HL-60/S4 treated with retinoic acid at 250 ng/mL for 4 days and 3 days (cell line): ENCODE data around the gene MRPS6.

Experiments
- in situ Hi-C: fragments of 300-500 bp; cut with MboI; formaldehyde crosslinking; loops from 2 replicates; pipeline ENCODE4 v1.7.0; 2022; ENCODE audit warnings: low sequenced_read_pairs

Gene MRPS6

DNA sequence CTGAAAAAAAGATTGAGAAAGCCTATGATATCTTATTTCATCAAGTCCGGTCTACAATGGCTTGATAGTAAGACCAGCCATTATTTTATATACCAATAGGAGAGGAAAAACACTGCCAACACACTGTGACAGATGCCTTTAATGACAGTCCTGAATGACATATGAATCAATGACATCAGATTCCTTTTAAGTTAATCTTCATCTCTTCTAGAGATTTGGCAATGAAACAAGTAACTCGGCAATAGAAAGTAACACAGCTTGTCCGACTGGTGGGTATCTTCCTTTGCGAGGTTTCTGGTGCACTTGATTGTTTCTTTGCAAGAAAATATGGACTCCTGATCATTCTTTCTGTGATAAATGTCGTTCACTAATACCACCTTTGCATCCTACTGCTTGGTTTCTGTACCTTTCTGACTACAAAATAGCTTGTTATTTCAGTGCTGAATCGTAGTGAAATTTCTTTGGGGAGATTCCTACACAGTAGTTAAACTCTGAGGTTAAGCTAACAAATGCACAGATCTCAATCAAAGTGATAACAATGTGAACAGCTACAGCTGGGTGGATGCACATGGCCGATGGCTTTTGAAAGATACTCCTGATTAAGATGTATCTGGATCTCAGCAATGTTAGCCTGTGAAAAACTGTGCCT lies 104.7 kb downstream of the MRPS6 start:
- in situ Hi-C loops, result no loop called here

DNA sequence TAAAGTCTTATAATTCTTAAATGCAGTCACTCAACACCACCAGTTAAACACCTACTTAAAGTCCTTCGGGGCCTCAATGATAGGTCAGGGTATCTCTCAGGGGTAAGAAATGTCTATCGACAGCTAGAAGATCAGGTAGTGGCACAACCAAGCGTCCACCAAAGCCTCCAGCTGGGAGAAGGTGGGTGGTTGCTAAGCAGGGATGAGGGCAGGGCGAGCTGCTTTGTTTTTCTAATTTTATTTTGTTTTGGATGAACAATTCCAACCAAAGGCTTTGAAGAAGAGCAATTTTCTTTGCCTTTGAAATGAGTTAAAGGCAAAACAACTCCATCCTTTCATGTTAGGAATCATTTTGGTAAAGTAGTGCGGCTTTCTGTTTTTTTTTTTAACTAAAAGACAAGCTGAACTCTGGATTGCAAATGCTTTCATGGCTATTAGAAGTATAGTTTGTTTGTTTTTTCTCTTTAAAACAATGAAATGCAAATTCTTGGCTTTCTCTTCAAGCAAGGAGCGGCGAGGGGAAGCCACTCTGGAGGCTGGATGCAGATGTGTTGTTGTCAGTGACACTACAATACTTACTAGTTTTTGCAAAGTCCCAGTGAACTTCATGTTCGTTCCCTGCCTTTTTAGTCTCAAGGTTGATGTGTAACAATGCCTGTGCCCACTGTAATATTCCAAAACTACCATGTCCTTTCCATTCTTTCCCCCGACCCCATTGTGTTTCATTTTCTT lies 106.0 kb downstream of the MRPS6 start:
- in situ Hi-C loops, result no loop called here

DNA sequence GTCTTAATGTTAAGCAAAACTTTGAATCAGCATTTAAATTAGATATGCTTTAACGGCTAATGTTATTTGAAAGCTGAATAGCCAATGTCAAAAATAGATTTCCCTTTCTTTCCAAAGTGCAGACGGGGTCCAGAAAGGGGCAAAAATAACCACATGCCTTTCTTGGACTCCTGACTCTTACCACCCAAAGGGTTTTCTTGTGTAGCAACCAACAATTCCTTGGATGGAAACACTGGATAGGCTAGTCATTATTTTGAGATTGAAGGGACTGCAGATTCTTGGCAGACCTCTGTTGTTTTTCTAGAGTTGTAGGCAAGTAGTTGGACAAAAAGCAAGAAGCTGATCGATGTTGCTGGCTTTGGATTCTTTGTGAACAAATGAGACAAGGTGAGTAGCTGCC lies 107.0 kb downstream of the MRPS6 start:
- in situ Hi-C loops, result no loop called here

DNA sequence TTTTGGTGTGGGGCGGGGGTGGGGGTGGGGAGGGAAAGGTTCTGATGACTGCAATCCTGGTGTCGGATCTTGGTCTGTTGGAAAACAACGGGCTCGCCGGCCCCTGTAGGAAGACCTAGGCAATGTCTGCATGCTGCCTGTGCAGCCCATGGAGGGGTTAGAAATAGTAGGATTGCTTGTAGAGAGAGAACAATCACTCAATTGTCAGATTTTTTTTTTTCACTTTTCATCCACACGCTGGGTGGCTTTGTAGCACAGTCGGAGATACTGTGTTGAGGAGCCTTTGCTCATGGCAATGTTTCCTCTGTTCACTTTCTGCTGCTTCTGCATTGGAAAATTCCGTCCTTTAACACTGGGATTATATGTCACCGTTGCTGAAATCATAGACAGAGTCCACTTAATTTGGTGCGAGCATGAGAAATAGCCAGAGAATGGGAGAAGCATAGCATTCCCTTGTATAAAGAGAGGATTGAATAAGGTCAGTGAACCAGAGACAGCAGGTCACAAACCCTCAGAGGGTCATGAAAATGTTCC lies 107.5 kb downstream of the MRPS6 start:
- in situ Hi-C loops, result no loop called here

DNA sequence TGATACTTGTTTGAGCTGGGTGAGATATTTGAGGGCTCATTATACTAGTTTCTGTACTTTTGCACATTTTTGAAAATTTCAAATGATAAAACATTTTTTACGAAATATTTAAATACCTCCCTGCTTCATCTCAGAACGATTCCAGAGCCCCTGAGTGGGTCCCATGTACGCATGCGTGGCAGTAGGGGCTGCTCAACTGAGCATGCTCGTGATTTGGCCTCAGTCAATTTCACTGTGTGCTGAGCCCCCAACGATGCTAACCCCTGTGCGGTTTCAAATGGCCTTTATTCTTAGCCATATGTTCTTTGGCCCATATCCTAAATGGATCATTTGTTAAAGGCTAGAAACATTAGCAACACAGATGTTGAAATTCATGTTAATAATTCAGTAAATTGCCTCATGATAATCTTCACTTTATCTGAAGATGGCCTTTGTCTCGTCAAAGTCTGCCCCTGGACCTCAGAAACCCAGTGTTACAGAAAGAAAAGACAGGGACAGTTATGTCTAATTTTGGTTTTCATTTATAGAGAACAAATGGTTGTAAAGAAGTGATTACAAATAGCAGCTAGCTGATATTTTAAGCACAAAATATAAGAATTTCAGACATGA lies 108.2 kb downstream of the MRPS6 start:
- in situ Hi-C loops, result no loop called here

DNA sequence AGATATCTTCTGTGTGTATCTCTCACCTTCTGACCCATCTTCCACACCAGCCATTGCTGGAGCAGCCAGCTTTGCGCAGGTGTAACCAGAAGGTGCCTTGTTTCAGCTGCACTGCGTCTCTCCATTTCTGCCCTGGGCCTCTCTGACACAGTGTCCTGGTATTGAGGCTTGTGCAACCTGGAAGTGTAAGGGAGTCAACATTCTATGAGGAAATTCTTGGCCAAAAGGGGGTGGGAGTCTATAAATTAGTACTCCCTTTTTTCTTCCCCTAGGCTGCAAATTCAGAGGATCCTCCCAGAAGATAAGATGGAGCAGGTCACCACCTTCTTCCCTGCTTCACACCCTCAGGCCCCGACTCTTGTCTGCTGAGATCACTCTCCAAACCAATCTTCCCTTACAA lies 109.1 kb downstream of the MRPS6 start:
- in situ Hi-C loops, result no loop called here

DNA sequence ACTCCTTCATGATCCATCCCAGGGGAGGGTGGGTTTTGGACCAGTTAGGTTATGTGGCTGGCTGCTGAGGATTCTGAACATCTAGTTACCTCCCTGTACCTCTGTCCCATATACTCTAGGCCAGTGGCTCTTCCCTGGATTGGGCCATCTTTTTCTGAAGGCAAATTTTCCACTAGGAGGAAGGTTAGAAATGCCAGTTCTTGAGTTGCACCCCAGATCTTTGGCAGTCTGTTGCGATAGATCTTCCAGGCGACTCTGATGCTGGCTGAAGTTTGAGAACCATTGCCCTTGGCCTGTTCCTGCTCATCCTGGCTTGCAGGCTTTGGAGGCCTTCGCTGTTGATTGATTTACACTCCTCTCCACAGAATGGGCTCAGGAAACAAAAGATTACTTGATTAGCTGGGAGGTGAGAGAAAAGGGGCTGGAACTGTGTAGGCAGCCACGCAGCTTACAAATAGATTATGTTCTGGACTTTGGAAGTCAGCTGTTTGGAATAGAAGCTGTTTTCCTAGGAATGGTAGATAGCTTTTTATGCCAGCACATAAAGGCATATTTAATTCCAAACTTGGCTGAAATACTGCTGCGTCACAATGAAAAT lies 110.1 kb downstream of the MRPS6 start:
- in situ Hi-C loops, result no loop called here

DNA sequence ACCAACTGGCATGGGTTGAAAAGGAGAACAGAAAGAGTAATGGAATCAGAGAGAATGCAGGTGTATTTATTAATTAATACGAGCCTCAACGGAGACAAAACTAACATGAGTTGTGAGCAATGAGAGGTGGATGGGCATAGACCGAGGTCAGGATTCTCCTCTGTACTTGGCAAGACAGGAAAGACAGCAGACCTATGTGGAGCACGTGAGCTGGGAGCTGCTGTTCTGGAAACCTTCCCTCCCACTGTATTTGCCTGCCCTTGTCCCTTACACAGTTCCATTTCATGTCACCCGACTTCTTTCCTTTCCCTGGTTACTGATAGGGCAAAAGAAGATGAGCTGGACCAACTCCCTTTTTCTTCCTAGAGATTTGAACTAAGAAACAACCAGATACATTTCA lies 110.9 kb downstream of the MRPS6 start:
- in situ Hi-C loops, result no loop called here

DNA sequence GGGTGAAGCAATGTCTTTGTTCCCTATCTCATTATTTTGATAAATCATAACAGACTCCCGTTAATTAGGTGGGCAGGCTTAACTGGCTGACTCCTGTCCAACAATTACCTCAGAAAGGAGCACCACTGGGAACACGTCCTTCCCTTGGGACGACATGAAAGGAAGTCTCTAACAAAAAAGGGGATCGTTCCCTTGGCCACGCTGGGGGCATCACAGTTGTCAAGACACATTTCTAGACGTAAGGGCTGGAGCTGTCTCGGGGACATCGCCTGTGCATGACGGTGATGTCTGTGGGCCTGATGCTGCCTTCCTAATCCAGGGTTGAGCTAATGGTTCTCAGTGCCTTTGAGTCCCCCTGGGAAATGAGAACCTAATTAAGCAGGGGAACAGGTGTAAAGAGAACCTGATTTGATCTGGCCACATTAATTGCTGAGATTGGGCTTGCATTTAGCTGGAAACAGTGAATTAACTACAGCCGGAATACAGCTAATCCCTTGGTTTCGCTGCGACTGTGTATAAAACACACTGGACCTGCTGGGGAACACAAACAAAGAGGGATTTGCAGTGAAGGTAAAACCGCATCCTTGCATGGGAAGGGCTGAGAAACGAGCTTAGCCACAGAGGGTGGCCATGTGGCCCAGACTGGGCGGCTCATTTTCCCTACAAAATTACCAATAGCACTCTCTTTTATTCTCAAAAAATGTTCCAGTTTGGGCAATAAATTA lies 111.8 kb downstream of the MRPS6 start:
- in situ Hi-C loops, result no loop called here

DNA sequence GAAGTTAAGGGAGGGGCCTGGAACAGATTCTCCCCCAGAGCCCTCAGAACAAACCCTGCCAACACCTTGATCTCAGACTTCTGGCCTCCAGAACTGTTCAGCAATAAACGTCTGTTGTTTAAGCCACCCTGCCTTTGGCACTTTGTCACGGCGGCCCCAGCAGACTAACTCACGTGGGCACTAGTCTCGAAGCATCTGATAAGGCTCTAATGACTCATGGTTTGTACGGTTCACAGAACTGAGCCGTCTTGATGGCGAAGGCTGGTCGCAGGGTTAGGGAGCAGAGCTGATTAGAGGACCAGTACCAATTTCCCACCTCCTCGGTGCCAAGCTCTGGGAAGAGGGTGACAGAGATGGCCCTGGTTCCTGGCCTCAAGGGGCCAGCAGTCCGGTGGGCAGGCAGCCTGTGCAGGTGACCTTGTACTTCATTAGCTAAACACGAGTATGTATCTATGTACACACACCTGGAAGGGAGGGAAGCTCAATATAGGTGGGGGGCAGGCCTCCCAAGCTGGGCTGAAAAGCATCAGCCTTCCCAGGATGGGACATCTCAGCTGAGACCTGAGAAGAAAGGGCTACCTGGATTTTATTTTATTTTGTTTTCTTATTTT lies 112.8 kb downstream of the MRPS6 start:
- in situ Hi-C loops, result no loop called here

DNA sequence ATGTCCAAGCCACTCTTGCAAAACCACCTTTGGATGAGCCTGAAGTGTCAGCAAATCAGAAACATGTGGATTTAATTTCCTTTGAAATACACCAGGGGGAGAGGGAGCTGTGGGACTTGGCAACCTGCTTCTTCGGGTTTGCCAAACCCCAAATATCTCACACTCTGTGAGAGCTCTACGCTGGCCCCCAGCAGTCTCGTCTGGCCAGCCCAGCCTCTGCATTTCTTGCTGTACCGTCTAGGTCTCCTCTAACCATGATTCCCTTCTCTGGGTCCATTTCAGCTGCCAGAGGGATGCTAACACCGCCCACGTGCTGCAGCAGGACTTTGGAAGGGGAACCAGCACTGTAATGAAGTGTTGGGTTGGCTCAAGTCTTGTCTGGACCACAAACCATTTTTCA lies 114.6 kb downstream of the MRPS6 start:
- in situ Hi-C loops, result no loop called here

DNA sequence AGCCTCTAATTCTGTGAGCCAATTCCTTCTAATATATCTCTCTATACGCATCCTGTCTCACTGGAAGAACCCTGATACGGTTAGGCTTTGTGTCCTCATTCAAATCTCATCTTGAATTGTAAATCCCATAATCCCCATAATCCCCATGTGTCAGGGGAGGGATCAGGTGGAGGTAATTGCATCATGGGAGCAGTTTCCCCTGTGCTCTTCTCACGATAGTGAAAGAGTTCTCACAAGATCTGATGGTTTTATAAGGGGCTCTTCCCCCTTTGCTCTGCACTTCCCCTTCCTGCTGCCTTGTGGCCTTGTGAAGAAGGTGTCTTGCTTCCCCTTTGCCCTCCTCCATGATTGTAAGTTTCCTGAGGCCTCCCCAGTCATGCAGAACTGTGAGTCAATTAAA lies 116.1 kb downstream of the MRPS6 start:
- in situ Hi-C loops, result no loop called here

DNA sequence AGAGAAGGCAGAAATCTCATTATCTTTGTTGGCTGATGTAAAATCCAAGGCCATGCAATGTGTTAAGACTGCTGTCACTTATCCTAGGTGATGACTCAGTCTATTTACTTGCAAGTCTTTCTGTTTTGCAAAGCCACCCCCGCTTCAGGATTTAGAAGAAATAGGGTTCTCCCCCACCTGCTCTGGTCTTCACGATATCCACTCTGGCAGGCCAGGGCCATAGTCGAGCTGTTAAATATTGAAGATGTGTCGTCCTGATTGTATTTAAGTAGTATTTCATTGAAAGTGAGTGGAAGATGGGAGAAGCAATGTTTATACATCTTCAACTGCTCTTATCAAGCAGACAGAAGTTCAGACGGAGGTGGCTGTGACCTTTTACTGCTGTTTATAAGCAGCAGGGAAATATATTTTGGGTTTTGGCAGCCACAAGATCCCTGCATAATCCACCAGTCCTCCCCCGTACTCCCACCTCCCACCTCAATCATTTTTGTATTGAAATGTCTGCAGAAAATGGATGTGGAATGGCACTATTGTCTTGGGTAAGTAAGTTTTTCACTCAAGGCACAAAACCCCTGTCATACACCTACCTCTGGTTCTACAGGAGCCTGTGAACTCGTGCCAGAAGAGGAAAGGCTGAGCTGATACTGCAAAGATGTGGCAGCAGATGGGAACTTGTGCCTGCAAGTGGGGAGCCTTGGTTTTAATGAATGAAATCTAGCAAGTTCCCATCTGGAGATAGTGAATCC lies 117.4 kb downstream of the MRPS6 start:
- in situ Hi-C loops, result no loop called here

DNA sequence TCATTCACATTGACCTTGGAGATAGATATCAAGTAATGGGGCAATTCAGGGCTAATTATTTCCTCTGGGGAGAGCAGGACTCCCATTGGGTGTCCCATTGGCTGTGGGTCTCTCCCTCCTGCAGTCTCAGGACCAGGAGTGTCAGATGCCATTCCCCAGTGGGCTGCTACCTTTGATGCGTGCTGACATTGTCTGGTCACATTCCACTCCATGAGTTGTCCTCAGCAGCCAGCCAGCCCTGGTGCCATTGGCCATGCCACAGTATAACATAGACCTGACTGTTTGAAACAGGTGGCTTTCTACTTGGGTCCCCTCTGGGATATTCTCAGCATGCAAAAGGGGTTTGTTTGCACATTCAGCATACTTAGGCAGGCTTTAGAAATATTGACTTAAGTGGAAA lies 118.5 kb downstream of the MRPS6 start:
- in situ Hi-C loops, result no loop called here
